Measurements from ENCODE around the gene SOX1.

SOX1 gene

GRCh38 chr13:112054616-112055015, 12.3 kb upstream of the SOX1 start:
- Histone ChIP-seq H3K9me3 (no peaks in the 10 kb centered on the region), H3K27me3 (peaks cover 88% of the 10 kb centered on the region)

GRCh38 chr13:112055036-112055914, 11.7 kb upstream of the SOX1 start:
- Histone ChIP-seq H3K36me3 (no peaks in the 10 kb centered on the region), H3K27me3 (peaks cover 94% of the 10 kb centered on the region), H3K4me3 (ENCODE audit: low read depth, low read length) (no peak overlapping the region), H3K9me3 (no peaks in the 10 kb centered on the region), H3K4me1 (no peaks in the 10 kb centered on the region)
- no peak for TF ChIP-seq CTCF (IDR thresholded peaks at IDR 0.05; ENCODE audit: low read depth, low read length)
- DNase-seq = no peak

More at GRCh38 chr13:112054616-112055015, 12.3 kb upstream of the SOX1 start:
- no peak for TF ChIP-seq CTCF (IDR thresholded peaks at IDR 0.05; ENCODE audit: low read depth, low read length)
- DNase-seq = no peak
- Histone ChIP-seq H3K4me3 (ENCODE audit: low read depth, low read length) (no peak overlapping the region), H3K4me1 (no peaks in the 10 kb centered on the region), H3K36me3 (no peaks in the 10 kb centered on the region)

- Histone ChIP-seq H3K27me3 (peaks cover 94% of the 10 kb centered on the region), H3K9me3 (no peaks in the 10 kb centered on the region)
These were observed 11.1 kb upstream of the SOX1 start for GRCh38 chr13:112055915-112056269.

GRCh38 chr13:112056284-112056727, 10.6 kb upstream of the SOX1 start:
- DNase-seq = no peak
- TF ChIP-seq CTCF (IDR thresholded peaks at IDR 0.05; ENCODE audit: low read depth, low read length) = no peak
- Histone ChIP-seq H3K27me3 (peaks cover 96% of the 10 kb centered on the region), H3K4me3 (ENCODE audit: low read depth, low read length) (no peak overlapping the region), H3K4me1 (no peaks in the 10 kb centered on the region), H3K36me3 (no peaks in the 10 kb centered on the region), H3K9me3 (no peaks in the 10 kb centered on the region)

More at GRCh38 chr13:112055915-112056269, 11.1 kb upstream of the SOX1 start:
- Histone ChIP-seq H3K4me3 (ENCODE audit: low read depth, low read length) (no peak overlapping the region), H3K36me3 (no peaks in the 10 kb centered on the region), H3K4me1 (no peaks in the 10 kb centered on the region)
- TF ChIP-seq CTCF (IDR thresholded peaks at IDR 0.05; ENCODE audit: low read depth, low read length) = no peak
- no peak for DNase-seq

- TF ChIP-seq CTCF (IDR thresholded peaks at IDR 0.05; ENCODE audit: low read depth, low read length) = no peak
- no peak overlapping the region for H3K4me3 ChIP-seq (ENCODE audit: low read depth, low read length)
- H3K9me3 ChIP-seq = no peaks in the 10 kb centered on the region
- H3K36me3 ChIP-seq = no peaks in the 10 kb centered on the region
- peaks cover 98% of the 10 kb centered on the region for H3K27me3 ChIP-seq
- no peak for DNase-seq
- H3K4me1 ChIP-seq = no peaks in the 10 kb centered on the region
These were observed 10.1 kb upstream of the SOX1 start for GRCh38 chr13:112056739-112057438.

GRCh38 chr13:112057439-112057735, 9.6 kb upstream of the SOX1 start:
- no peaks in the 10 kb centered on the region for H3K36me3 ChIP-seq
- DNase-seq = no peak
- no peak overlapping the region for H3K4me3 ChIP-seq (ENCODE audit: low read depth, low read length)
- H3K4me1 ChIP-seq = no peaks in the 10 kb centered on the region
- H3K9me3 ChIP-seq = no peaks in the 10 kb centered on the region
- peaks cover 98% of the 10 kb centered on the region for H3K27me3 ChIP-seq
- TF ChIP-seq CTCF (IDR thresholded peaks at IDR 0.05; ENCODE audit: low read depth, low read length) = no peak
